ENCODE measurements around the gene CPNE1. TPM values are rescaled to one million over a fixed set of nuclear protein-coding genes. Genes with fewer than 3 reads are reported as not detected.
A peak's percentile ranks its signal among the peaks of the same experiment; 100 is the strongest.

Gene CPNE1
- total RNA-seq, 3 donors from 2014 or later (not counting 1 experiment from before 2014, with no cell fraction given): 298 to 342 (median 334) TPM

GRCh38 chr20:35636095-35636494, 28.6 kb downstream of the CPNE1 start:
- intact Hi-C loops (cut with micrococcal nuclease): no loop called here
- no peak for TF ChIP-seq CTCF (IDR thresholded peaks at IDR 0.05)
- WGBS (ENCODE audit: insufficient coverage): 100% methylated on average over 1 of the region's 2 CpGs
- Histone ChIP-seq H3K4me1 (ENCODE audit: control insufficient read depth, insufficient read depth, low read length) (peaks cover 7% of the 10 kb centered on the region), H3K36me3 (ENCODE audit: control insufficient read depth, insufficient read depth, low read length) (peaks cover 16% of the 10 kb centered on the region), H3K9me3 (ENCODE audit: control insufficient read depth, insufficient read depth, low read length) (no peaks in the 10 kb centered on the region), H3K27me3 (ENCODE audit: control insufficient read depth, insufficient read depth, low read length) (no peaks in the 10 kb centered on the region), H3K4me3 (ENCODE audit: low read length) (no peak overlapping the region), H3K27ac (ENCODE audit: low read length) (no peak overlapping the region)
- Mint-ChIP-seq H3K4me1 (peaks cover 60 to 67% of the 10 kb centered on the region in 2 donors), H3K4me3 (no peak overlapping the region), H3K27ac (peak overlapping the region; percentile 41 to 60), H3K9me3 (no peaks in the 10 kb centered on the region), H3K27me3 (ENCODE audit: low read depth in 2 of 2) (no peaks in the 10 kb centered on the region), H3K36me3 (no peaks in the 10 kb centered on the region)
- no peak for ATAC-seq
- no peak for DNase-seq

DNA sequence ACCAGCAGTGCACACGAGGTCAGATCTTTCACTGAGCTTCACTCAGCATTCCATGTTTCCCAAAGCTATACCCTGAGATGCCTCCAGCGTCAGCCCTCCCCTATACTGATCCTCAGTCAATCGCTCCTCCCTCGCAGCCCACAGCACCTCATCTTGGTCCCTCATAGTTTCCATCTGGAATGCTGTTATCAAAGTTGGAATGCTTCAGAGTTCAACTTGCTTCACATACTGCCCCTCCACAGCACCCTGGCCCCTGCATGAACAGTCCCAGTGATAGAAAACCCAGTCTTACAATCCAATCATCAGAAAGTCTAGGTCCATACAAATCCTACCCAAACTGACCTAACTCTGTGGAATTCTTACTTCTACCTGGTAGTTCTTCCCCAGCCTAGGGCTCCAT, 29.0 kb downstream of the CPNE1 start:
- Mint-ChIP-seq H3K27me3 (ENCODE audit: low read depth in 2 of 2) (no peaks in the 10 kb centered on the region), H3K27ac (peak overlapping the region; percentile 41 to 60), H3K4me1 (peaks cover 56 to 63% of the 10 kb centered on the region in 2 donors), H3K9me3 (no peaks in the 10 kb centered on the region), H3K36me3 (no peaks in the 10 kb centered on the region), H3K4me3 (no peak overlapping the region)
- WGBS (ENCODE audit: insufficient coverage): 98% methylated on average over 4 of the region's 4 CpGs
- TF ChIP-seq CTCF (IDR thresholded peaks at IDR 0.05): no peak
- Histone ChIP-seq H3K27me3 (ENCODE audit: control insufficient read depth, insufficient read depth, low read length) (no peaks in the 10 kb centered on the region), H3K36me3 (ENCODE audit: control insufficient read depth, insufficient read depth, low read length) (peaks cover 21% of the 10 kb centered on the region), H3K9me3 (ENCODE audit: control insufficient read depth, insufficient read depth, low read length) (no peaks in the 10 kb centered on the region), H3K4me3 (ENCODE audit: low read length) (no peak overlapping the region), H3K27ac (ENCODE audit: low read length) (no peak overlapping the region), H3K4me1 (ENCODE audit: control insufficient read depth, insufficient read depth, low read length) (peaks cover 7% of the 10 kb centered on the region)
- no peak for DNase-seq
- no peak for ATAC-seq
- intact Hi-C loops (cut with micrococcal nuclease): no loop called here

GRCh38 chr20:35632539-35633115, 32.1 kb downstream of the CPNE1 start:
- intact Hi-C loops (cut with micrococcal nuclease): no loop called here

More at GRCh38 chr20:35632539-35633115, 32.1 kb downstream of the CPNE1 start:
- Histone ChIP-seq H3K36me3 (ENCODE audit: control insufficient read depth, insufficient read depth, low read length) (peaks cover 47% of the 10 kb centered on the region), H3K27me3 (ENCODE audit: control insufficient read depth, insufficient read depth, low read length) (no peaks in the 10 kb centered on the region), H3K4me1 (ENCODE audit: control insufficient read depth, insufficient read depth, low read length) (peaks cover 7% of the 10 kb centered on the region), H3K9me3 (ENCODE audit: control insufficient read depth, insufficient read depth, low read length) (no peaks in the 10 kb centered on the region), H3K27ac (ENCODE audit: low read length) (no peak overlapping the region), H3K4me3 (ENCODE audit: low read length) (no peak overlapping the region)
- ATAC-seq: no peak
- Mint-ChIP-seq H3K4me1 (peaks cover 30 to 42% of the 10 kb centered on the region in 2 donors), H3K9me3 (no peaks in the 10 kb centered on the region), H3K27me3 (ENCODE audit: low read depth in 2 of 2) (no peaks in the 10 kb centered on the region), H3K4me3 (no peak overlapping the region), H3K27ac (peak overlapping the region in 1 of 2 donors; percentile 6), H3K36me3 (peaks cover 10% of the 10 kb centered on the region)
- no peak for DNase-seq
- 92% methylated on average over 13 of the region's 13 CpGs for WGBS (ENCODE audit: insufficient coverage)
- TF ChIP-seq CTCF (IDR thresholded peaks at IDR 0.05): no peak

Data from natural killer cell (primary cell).